PC-3 (cell line): Measurements from ENCODE around the gene KLRG1. TPM values are rescaled to one million over a fixed set of nuclear protein-coding genes. Genes with fewer than 3 reads are reported as not detected.

Source experiments
- ATAC-seq: fragments of 200-7000 bp; cut with Tn5 transposase; 2 replicates; pipeline ENCODE4 v1.9.1; 2020; ENCODE audit warnings: mild to moderate bottlenecking, moderate library complexity
- BruUV-seq: library from RNA; stranded (reverse); fragments of 400-500 nt; replicated peaks from 2 replicates; lab custom pipeline; 2021; lab: Mats Ljungman, UMichigan
- CTCF ChIA-PET: fragments of 300-600 bp; sonication (Branson Sonifier 250); formaldehyde crosslinking; loops from one replicate; lab custom pipeline; 2022; ENCODE audit warnings: antibody characterized with exemption; lab: Charles Lee
- POLR2A ChIA-PET: fragments of 300-600 bp; sonication (Branson Sonifier 250); formaldehyde crosslinking; loops from one replicate; lab custom pipeline; 2022; ENCODE audit warnings: antibody characterized with exemption; ENCODE audit not compliant: unreplicated experiment; lab: Charles Lee
- DNase-seq: peaks from one replicate; pipeline ENCODE4 v3.0.0-alpha.2; 2015
- H2AFZ ChIP-seq: fragments of 300-600 bp; sonication (generic); 2 replicates; pipeline ENCODE4 v1.6.0; 2016; ENCODE audit warnings: antibody characterized with exemption, low read length
- H3F3A ChIP-seq: fragments of 300-600 bp; sonication (generic); one replicate; pipeline ENCODE4 v1.6.0; 2017; ENCODE audit warnings: antibody characterized with exemption, low read length, control low read depth, mild to moderate bottlenecking; ENCODE audit not compliant: unreplicated experiment
- H3K27ac ChIP-seq: fragments of 300-600 bp; sonication (generic); 2 replicates; pipeline ENCODE4 v1.5.1; 2016; ENCODE audit warnings: mild to moderate bottlenecking, low read length
- H3K27me3 ChIP-seq: fragments of 300-600 bp; sonication (generic); 2 replicates; pipeline ENCODE4 v1.6.1; 2016; ENCODE audit warnings: low read length, mixed read lengths
- H3K36me3 ChIP-seq: fragments of 300-600 bp; sonication (generic); 2 replicates; pipeline ENCODE4 v1.6.1; 2016; ENCODE audit warnings: low read depth, mixed run types, low read length, mixed read lengths
- H3K4me1 ChIP-seq: fragments of 300-600 bp; sonication (generic); 2 replicates; pipeline ENCODE4 v1.5.1; 2016; ENCODE audit warnings: low read length; ENCODE audit not compliant: insufficient read depth
- H3K4me2 ChIP-seq: fragments of 300-600 bp; sonication (generic); 2 replicates; pipeline ENCODE4 v1.6.0; 2016; ENCODE audit warnings: low read length
- H3K4me3 ChIP-seq: fragments of 300-600 bp; sonication (generic); 2 replicates; pipeline ENCODE4 v1.5.1; 2016; ENCODE audit warnings: mild to moderate bottlenecking, low read length, mixed read lengths
- H3K79me2 ChIP-seq: fragments of 300-600 bp; sonication (generic); 2 replicates; pipeline ENCODE4 v1.6.1; 2017; ENCODE audit warnings: low read length, mixed read lengths
- H3K9ac ChIP-seq: fragments of 300-600 bp; sonication (generic); 2 replicates; pipeline ENCODE4 v1.6.0; 2016; ENCODE audit warnings: mild to moderate bottlenecking, low read length
- H3K9me2 ChIP-seq: fragments of 300-600 bp; sonication (generic); replicated peaks from 2 replicates; pipeline ENCODE4 v1.6.1; 2016; ENCODE audit warnings: mixed run types, low read length, mixed read lengths
- H3K9me3 ChIP-seq: fragments of 300-600 bp; sonication (generic); 2 replicates; pipeline ENCODE4 v1.6.1; 2016; ENCODE audit warnings: low read length, mixed read lengths
- H4K20me1 ChIP-seq: fragments of 300-600 bp; sonication (generic); 2 replicates; pipeline ENCODE4 v1.6.1; 2016; ENCODE audit warnings: low read length, mixed read lengths
- EZH2 ChIP-seq: fragments of 300-600 bp; sonication (generic); IDR thresholded peaks from one replicate; pipeline ENCODE4 v1.6.1; 2017; ENCODE audit warnings: antibody characterized with exemption, mild to moderate bottlenecking, low read length; ENCODE audit not compliant: unreplicated experiment
- EZH2phosphoT487 ChIP-seq: fragments of 300-600 bp; sonication (generic); IDR thresholded peaks from 2 replicates; pipeline ENCODE4 v1.6.1; 2018; ENCODE audit warnings: mild to moderate bottlenecking, antibody characterized with exemption, low read length, borderline replicate concordance
- intact Hi-C: fragments of 100-400 bp; cut with micrococcal nuclease; formaldehyde crosslinking; loops from 2 replicates; pipeline ENCODE4 v1.9.0; 2023
- total RNA-seq: library from RNA; depleted of rRNA; stranded (reverse); fragments of >200 nt; gene quantifications from 2 replicates; pipeline ENCODE4 v1.2.3, GENCODE V29; 2014
- TF ChIP-seq, protein P1 (sequence below): fragments of 300-600 bp; sonication (generic); conservative IDR thresholded peaks from 2 replicates; pipeline ENCODE4 v1.5.1; 2017; ENCODE audit warnings: antibody characterized with exemption, low read depth, mild to moderate bottlenecking, low read length

The KLRG1 gene
- total RNA-seq, 1 experiment from 2014 or later, result 0.15 TPM

DNA sequence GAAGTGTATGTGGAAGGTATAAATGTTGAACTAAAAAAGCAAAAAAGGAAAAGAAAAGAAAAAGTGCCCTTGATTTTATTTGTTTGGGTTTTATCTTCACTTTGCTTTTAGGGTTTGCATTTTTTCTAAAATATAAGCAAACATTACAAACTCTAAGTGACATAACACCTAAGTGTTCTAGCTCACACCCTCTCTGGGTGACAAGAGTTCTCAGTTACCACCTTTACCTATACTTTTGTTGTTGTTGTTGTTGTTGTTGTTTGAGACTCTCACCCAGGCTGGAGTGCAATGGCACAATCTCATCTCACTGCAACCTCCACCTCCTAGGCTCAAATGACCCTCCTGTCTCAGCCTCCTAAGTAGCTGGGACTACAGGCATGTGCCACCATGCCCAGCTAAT, 13.0 kb downstream of the KLRG1 start:
- H3K27ac ChIP-seq, result no peak overlapping the region
- POLR2A ChIA-PET, result no interaction called here
- CTCF ChIA-PET, result no interaction called here
- BruUV-seq, result no TSS peak
- no peak overlapping the region for H3K4me2 ChIP-seq
- no peaks in the 10 kb centered on the region for H3K79me2 ChIP-seq
- H3K9me2 ChIP-seq, result no peaks in the 10 kb centered on the region
- no peaks in the 10 kb centered on the region for H3K36me3 ChIP-seq
- H3K4me1 ChIP-seq, result no peaks in the 10 kb centered on the region
- intact Hi-C loops, result no loop called here
- H2AFZ ChIP-seq, result no peak overlapping the region
- no peaks in the 10 kb centered on the region for H3K27me3 ChIP-seq
- DNase-seq (no peak), ATAC-seq (no peak)
- H4K20me1 ChIP-seq, result no peaks in the 10 kb centered on the region
- TF ChIP-seq EZH2 (no peak), EZH2phosphoT487 (no peak)
- TF ChIP-seq, protein P1, sequence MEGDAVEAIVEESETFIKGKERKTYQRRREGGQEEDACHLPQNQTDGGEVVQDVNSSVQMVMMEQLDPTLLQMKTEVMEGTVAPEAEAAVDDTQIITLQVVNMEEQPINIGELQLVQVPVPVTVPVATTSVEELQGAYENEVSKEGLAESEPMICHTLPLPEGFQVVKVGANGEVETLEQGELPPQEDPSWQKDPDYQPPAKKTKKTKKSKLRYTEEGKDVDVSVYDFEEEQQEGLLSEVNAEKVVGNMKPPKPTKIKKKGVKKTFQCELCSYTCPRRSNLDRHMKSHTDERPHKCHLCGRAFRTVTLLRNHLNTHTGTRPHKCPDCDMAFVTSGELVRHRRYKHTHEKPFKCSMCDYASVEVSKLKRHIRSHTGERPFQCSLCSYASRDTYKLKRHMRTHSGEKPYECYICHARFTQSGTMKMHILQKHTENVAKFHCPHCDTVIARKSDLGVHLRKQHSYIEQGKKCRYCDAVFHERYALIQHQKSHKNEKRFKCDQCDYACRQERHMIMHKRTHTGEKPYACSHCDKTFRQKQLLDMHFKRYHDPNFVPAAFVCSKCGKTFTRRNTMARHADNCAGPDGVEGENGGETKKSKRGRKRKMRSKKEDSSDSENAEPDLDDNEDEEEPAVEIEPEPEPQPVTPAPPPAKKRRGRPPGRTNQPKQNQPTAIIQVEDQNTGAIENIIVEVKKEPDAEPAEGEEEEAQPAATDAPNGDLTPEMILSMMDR, result no peak
- H3K4me3 ChIP-seq, result no peak overlapping the region
- H3F3A ChIP-seq, result no peaks in the 10 kb centered on the region
- H3K9me3 ChIP-seq, result no peaks in the 10 kb centered on the region
- no peak overlapping the region for H3K9ac ChIP-seq

- Histone ChIP-seq H3F3A (no peaks in the 10 kb centered on the region), H3K9me2 (no peaks in the 10 kb centered on the region)
- no TSS peak for BruUV-seq
These were observed 33.2 kb downstream of the KLRG1 start for GRCh38 chr12:9022592-9022991.

DNA sequence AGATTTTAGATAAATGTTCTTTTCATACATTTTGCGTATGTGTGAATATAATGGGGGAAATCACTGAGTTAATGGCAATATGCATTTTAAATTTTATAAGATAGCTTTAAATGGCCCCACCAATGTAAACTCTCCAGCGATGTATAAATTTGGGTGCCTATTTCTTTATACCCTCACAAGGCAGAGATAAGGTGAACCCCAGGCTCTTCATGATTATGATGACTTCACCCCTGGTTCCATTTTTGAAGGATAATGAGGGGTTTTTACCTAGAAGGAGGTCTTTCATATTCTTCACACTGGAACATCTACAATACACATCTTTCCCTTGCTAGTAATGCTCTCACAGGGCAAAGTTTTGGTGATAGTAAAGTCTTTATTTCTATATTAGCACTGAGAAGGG, 35.2 kb downstream of the KLRG1 start:
- peaks cover 4% of the 10 kb centered on the region; the same call in 1 of the 2 replicates for H3K27me3 ChIP-seq
- H3K36me3 ChIP-seq, result no peaks in the 10 kb centered on the region
- no peak overlapping the region for H3K4me3 ChIP-seq
- H3K9ac ChIP-seq, result no peak overlapping the region
- no peak overlapping the region for H3K4me2 ChIP-seq
- no peak overlapping the region for H3K27ac ChIP-seq
- no peaks in the 10 kb centered on the region for H3K4me1 ChIP-seq
- H2AFZ ChIP-seq, result no peak overlapping the region
- ATAC-seq (no peak), DNase-seq (no peak)
- H3K9me2 ChIP-seq, result no peaks in the 10 kb centered on the region
- H3K9me3 ChIP-seq, result no peaks in the 10 kb centered on the region
- TF ChIP-seq, protein P1, result no peak
- no peak for TF ChIP-seq EZH2phosphoT487
- TF ChIP-seq EZH2, result no peak
- intact Hi-C loops, result no loop called here
- CTCF ChIA-PET, result no interaction called here
- BruUV-seq, result no TSS peak
- no peaks in the 10 kb centered on the region for H3K79me2 ChIP-seq
- H3F3A ChIP-seq, result no peaks in the 10 kb centered on the region
- POLR2A ChIA-PET, result no interaction called here
- no peaks in the 10 kb centered on the region for H4K20me1 ChIP-seq

More at GRCh38 chr12:9022592-9022991, 33.2 kb downstream of the KLRG1 start:
- H3K4me2 ChIP-seq, result no peak overlapping the region
- peaks cover 4% of the 10 kb centered on the region; the same call in 1 of the 2 replicates for H3K27me3 ChIP-seq
- no peak for TF ChIP-seq EZH2phosphoT487
- TF ChIP-seq, protein P1, result no peak
- TF ChIP-seq EZH2, result no peak
- POLR2A ChIA-PET, result no interaction called here
- H3K79me2 ChIP-seq, result no peaks in the 10 kb centered on the region
- DNase-seq (no peak), ATAC-seq (no peak)
- CTCF ChIA-PET, result no interaction called here
- intact Hi-C loops, result no loop called here
- no peaks in the 10 kb centered on the region for H3K9me3 ChIP-seq
- H4K20me1 ChIP-seq, result no peaks in the 10 kb centered on the region
- H3K36me3 ChIP-seq, result no peaks in the 10 kb centered on the region
- H3K4me3 ChIP-seq, result no peak overlapping the region
- H3K9ac ChIP-seq, result no peak overlapping the region
- no peak overlapping the region for H3K27ac ChIP-seq
- no peak overlapping the region for H2AFZ ChIP-seq
- H3K4me1 ChIP-seq, result no peaks in the 10 kb centered on the region
